DOHH2 (cell line): ENCODE results near the gene VEGFA.

Experiments
- CTCF ChIP-seq: fragments of 200-600 bp; sonication (generic); IDR thresholded peaks from one replicate; pipeline ENCODE4 v1.5.1; 2014; ENCODE audit warnings: antibody characterized with exemption, mild to moderate bottlenecking, low read depth, low read length; ENCODE audit not compliant: poor library complexity, severe bottlenecking
- EZH2phosphoT487 ChIP-seq: fragments of 200-600 bp; sonication (generic); IDR thresholded peaks from 2 replicates; pipeline ENCODE4 v1.6.1; 2017; ENCODE audit warnings: borderline replicate concordance, mild to moderate bottlenecking, antibody characterized with exemption, low read length, moderate library complexity, mixed read lengths

- no peak for TF ChIP-seq CTCF
- no peak for TF ChIP-seq EZH2phosphoT487
These were observed 1.3 kb downstream of the VEGFA start for GRCh38 chr6:43771210-43771857.
